ENCODE measurements around the gene TPD52L1.

DNA sequence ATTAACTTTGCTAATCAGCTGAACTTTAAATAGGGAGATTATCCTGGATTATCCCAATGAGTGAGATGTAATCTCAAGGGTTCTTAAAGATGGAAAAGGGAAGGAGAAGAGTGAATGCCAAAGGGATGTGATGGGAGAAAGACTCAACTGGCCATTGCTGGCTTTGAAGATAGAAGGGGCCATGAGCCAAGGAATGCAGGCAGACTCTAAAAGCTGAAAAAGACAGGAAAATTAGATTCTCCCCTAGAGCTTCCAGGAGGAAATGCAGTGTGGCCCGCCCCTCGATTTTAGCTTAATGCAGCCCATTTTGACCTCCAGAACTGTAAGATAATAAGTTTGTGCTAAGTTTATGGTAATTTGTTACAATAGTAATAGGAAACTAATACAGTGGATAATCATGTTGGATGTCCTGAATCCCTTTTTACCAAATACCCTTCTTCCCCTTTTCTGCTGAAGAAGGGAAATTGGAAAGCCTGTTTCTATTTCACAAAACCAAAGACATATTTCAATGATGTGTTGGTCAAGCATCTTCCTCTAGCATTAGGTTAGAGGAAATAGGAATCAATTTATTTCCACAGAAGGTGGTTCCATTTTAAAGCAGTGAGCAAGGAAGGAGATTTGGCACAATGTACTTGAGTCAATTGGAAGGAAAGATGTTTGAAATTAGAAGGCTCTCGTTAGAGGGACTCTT is 151.5 kb downstream of the TPD52L1 start:
- no peak for TF ChIP-seq MXD4 (CRISPR knock-in tag; IDR thresholded peaks at IDR 0.05)
- no peak for TF ChIP-seq TAF1 (CRISPR knock-in tag; IDR thresholded peaks at IDR 0.05)
- TF ChIP-seq ZNF337 (CRISPR knock-in tag; IDR thresholded peaks at IDR 0.05; ENCODE audit: borderline replicate concordance, low read depth), result no peak
- TF ChIP-seq ATM (IDR thresholded peaks at IDR 0.05; ENCODE audit: borderline replicate concordance), result no peak
- no peak for TF ChIP-seq RFX5 (IDR thresholded peaks at IDR 0.05; ENCODE audit: low read depth, low read length)
- TF ChIP-seq, protein P1, sequence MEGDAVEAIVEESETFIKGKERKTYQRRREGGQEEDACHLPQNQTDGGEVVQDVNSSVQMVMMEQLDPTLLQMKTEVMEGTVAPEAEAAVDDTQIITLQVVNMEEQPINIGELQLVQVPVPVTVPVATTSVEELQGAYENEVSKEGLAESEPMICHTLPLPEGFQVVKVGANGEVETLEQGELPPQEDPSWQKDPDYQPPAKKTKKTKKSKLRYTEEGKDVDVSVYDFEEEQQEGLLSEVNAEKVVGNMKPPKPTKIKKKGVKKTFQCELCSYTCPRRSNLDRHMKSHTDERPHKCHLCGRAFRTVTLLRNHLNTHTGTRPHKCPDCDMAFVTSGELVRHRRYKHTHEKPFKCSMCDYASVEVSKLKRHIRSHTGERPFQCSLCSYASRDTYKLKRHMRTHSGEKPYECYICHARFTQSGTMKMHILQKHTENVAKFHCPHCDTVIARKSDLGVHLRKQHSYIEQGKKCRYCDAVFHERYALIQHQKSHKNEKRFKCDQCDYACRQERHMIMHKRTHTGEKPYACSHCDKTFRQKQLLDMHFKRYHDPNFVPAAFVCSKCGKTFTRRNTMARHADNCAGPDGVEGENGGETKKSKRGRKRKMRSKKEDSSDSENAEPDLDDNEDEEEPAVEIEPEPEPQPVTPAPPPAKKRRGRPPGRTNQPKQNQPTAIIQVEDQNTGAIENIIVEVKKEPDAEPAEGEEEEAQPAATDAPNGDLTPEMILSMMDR (CRISPR knock-in tag; IDR thresholded peaks at IDR 0.05), result no peak
- TF ChIP-seq TCF12 (IDR thresholded peaks at IDR 0.05), result no peak
- TF ChIP-seq TCF12 (CRISPR knock-in tag; IDR thresholded peaks at IDR 0.05), result no peak
- no peak for TF ChIP-seq JUN (CRISPR knock-in tag; IDR thresholded peaks at IDR 0.05)
- TF ChIP-seq, protein P2, sequence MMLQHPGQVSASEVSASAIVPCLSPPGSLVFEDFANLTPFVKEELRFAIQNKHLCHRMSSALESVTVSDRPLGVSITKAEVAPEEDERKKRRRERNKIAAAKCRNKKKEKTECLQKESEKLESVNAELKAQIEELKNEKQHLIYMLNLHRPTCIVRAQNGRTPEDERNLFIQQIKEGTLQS (CRISPR knock-in tag; IDR thresholded peaks at IDR 0.05), result no peak
- no peak for TF ChIP-seq ZSCAN29 (CRISPR knock-in tag; conservative IDR thresholded peaks at IDR 0.05)
- TF ChIP-seq NFKB2 (CRISPR knock-in tag; IDR thresholded peaks at IDR 0.05; ENCODE audit: borderline replicate concordance), result no peak
- no peak for TF ChIP-seq DDIT3 (CRISPR knock-in tag; IDR thresholded peaks at IDR 0.05)
- TF ChIP-seq, protein P3, sequence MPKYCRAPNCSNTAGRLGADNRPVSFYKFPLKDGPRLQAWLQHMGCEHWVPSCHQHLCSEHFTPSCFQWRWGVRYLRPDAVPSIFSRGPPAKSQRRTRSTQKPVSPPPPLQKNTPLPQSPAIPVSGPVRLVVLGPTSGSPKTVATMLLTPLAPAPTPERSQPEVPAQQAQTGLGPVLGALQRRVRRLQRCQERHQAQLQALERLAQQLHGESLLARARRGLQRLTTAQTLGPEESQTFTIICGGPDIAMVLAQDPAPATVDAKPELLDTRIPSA (CRISPR knock-in tag; IDR thresholded peaks at IDR 0.05; ENCODE audit: borderline replicate concordance), result no peak
- TF ChIP-seq TIGD3 (CRISPR knock-in tag; IDR thresholded peaks at IDR 0.05; ENCODE audit: borderline replicate concordance), result no peak
